NB4 (cell line): Measurements from ENCODE around the gene CEBPE.

Experiments used
- POLR2A ChIP-seq: IDR thresholded peaks from 2 replicates; pipeline ENCODE4 v1.6.1; 2011; ENCODE audit warnings: mild to moderate bottlenecking; ENCODE audit not compliant: insufficient read length; ENCODE audit errors: extremely low read depth
- TF ChIP-seq, protein P1 (sequence below): IDR thresholded peaks from one replicate; pipeline ENCODE4 v1.5.1; 2012; ENCODE audit warnings: low read depth, low read length

DNA sequence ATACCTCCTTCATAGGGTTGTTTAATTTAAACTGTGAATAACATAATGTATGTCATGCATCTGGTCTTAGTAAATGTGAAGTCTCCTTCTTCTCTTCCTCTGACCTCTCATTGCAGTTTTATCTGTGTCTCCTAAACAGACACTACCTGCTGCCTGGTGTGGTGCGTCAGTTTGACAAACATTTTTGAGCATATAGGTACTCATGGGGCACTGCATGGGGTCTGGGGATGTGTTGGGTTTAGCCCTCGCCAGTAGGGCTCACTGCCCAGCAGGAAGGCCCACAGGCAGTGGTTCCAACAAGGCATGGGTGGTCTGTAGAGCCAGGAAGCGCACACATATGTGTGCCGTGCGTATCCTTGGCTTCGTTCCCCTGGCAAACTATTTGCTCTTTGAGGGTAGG lies 3.0 kb upstream of the CEBPE start:
- TF ChIP-seq, protein P1, sequence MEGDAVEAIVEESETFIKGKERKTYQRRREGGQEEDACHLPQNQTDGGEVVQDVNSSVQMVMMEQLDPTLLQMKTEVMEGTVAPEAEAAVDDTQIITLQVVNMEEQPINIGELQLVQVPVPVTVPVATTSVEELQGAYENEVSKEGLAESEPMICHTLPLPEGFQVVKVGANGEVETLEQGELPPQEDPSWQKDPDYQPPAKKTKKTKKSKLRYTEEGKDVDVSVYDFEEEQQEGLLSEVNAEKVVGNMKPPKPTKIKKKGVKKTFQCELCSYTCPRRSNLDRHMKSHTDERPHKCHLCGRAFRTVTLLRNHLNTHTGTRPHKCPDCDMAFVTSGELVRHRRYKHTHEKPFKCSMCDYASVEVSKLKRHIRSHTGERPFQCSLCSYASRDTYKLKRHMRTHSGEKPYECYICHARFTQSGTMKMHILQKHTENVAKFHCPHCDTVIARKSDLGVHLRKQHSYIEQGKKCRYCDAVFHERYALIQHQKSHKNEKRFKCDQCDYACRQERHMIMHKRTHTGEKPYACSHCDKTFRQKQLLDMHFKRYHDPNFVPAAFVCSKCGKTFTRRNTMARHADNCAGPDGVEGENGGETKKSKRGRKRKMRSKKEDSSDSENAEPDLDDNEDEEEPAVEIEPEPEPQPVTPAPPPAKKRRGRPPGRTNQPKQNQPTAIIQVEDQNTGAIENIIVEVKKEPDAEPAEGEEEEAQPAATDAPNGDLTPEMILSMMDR, result no peak
- no peak for TF ChIP-seq POLR2A
